HG03139 (cell line): ENCODE data around the gene TCHH.
"Not testable (repeated sequence)": the region's sequence is repeated elsewhere in the genome, so short reads cannot be mapped to it uniquely, and the experiment has no call there.

Source experiments
- ATAC-seq: cut with Tn5 transposase; IDR thresholded peaks from one replicate; pipeline ENCODE4 v1.9.1; 2021; ENCODE audit not compliant: unreplicated experiment

The TCHH gene

GRCh38 chr1:152112885-152113432, 2.3 kb downstream of the TCHH start:
- no peak for ATAC-seq

- no peak for ATAC-seq
Measured at GRCh38 chr1:152112101-152112884, 3.0 kb downstream of the TCHH start.

- ATAC-seq = no peak
Measured at GRCh38 chr1:152111515-152111968, 3.7 kb downstream of the TCHH start.

GRCh38 chr1:152110860-152111514, 4.3 kb downstream of the TCHH start:
- no peak for ATAC-seq

- no peak for ATAC-seq
Measured at GRCh38 chr1:152110365-152110859, 4.8 kb downstream of the TCHH start.

- ATAC-seq = no peak
Measured at GRCh38 chr1:152109998-152110294, 5.3 kb downstream of the TCHH start.

GRCh38 chr1:152109231-152109997, 5.8 kb downstream of the TCHH start:
- ATAC-seq = no peak

GRCh38 chr1:152108882-152109222, 6.4 kb downstream of the TCHH start:
- no peak for ATAC-seq

- ATAC-seq = no peak
Measured at GRCh38 chr1:152107984-152108881, 7.0 kb downstream of the TCHH start.

- no peak for ATAC-seq
Measured at GRCh38 chr1:152107031-152107983, 7.9 kb downstream of the TCHH start.

GRCh38 chr1:152104854-152105253, 10.4 kb downstream of the TCHH start:
- ATAC-seq = no peak

- ATAC-seq = no peak
Measured at GRCh38 chr1:152096931-152097330, 18.3 kb downstream of the TCHH start.

- ATAC-seq = no peak
Measured at GRCh38 chr1:152089014-152089674, 26.1 kb downstream of the TCHH start, which contains the start of gene TCHHL1. TSS of gene TCHHL1 (minus strand) at chr1:152089064. CDS start at chr1:152088143, 921 bp downstream.

GRCh38 chr1:152086760-152087159, 28.5 kb downstream of the TCHH start:
- no peak for ATAC-seq

GRCh38 chr1:152084853-152085252, 30.4 kb downstream of the TCHH start:
- no peak for ATAC-seq

- not testable (repeated sequence) for ATAC-seq
Measured at GRCh38 chr1:152081026-152081425, 34.2 kb downstream of the TCHH start.

- ATAC-seq = not testable (repeated sequence)
Measured at GRCh38 chr1:152080494-152080893, 34.8 kb downstream of the TCHH start.

- ATAC-seq = no peak
Measured at GRCh38 chr1:152078831-152079441, 36.3 kb downstream of the TCHH start.
